ENCODE measurements around the gene NPAS3.

GRCh38 chr14:33484264-33484663, 545.6 kb downstream of the NPAS3 start:
- TF ChIP-seq POLR2A (IDR thresholded peaks at IDR 0.05) = no peak
- no peak for TF ChIP-seq CTCF (IDR thresholded peaks at IDR 0.05)
- no peak for TF ChIP-seq EP300 (IDR thresholded peaks at IDR 0.05)
